H1 (cell line): ENCODE measurements around the gene ZNF24. TPM values are rescaled to one million over a fixed set of nuclear protein-coding genes. Genes with fewer than 3 reads are reported as not detected.
A peak's percentile ranks its signal among the peaks of the same experiment; 100 is the strongest.

Experiments
- BCL11A ChIP-seq, 2 experiments: IDR thresholded peaks; one replicate each; pipeline ENCODE4 v1.6.1; 2011; ENCODE audit warnings: low read depth in 2 of 2, low read length in 2 of 2, mild to moderate bottlenecking in 2 of 2
- CHD2 ChIP-seq: IDR thresholded peaks from 2 replicates; pipeline ENCODE4 v1.6.1; 2012; ENCODE audit warnings: low read length, improper control_type of control experiment
- EZH2 ChIP-seq: fragments of 200-600 bp; sonication (generic); IDR thresholded peaks from 2 replicates; pipeline ENCODE4 v1.7.1; 2012; ENCODE audit warnings: low read depth, mild to moderate bottlenecking, moderate library complexity, low read length, inconsistent platforms; ENCODE audit not compliant: severe bottlenecking
- JUN ChIP-seq: IDR thresholded peaks from 2 replicates; pipeline ENCODE4 v1.6.1; 2011; ENCODE audit warnings: low read depth, mild to moderate bottlenecking, improper control_type of control experiment, low read length
- SUZ12 ChIP-seq: fragments of 200-600 bp; sonication (generic); IDR thresholded peaks from 2 replicates; pipeline ENCODE4 v1.6.1; 2012; ENCODE audit warnings: mild to moderate bottlenecking, inconsistent platforms, low read length, moderate library complexity, mixed read lengths
- polyA plus RNA-seq, 7 experiments: library from polyadenylated mRNA; depleted of rRNA in 3 of 7; stranded (reverse) in 5 of 7; unstranded in 2 of 7; fragments of >200 nt in 5 of 7; fragments of 200-250 nt in 2 of 7; gene quantifications; 1 replicate in 5 of 7; 2 replicates in 1 of 7; 4 replicates in 1 of 7; pipeline versions ENCODE4 v1.2.1 to v1.2.3, GENCODE V29; 2011 to 2013; ENCODE audit warnings: missing spikeins in 2 of 7, mixed read lengths in 2 of 7
- total RNA-seq: library from RNA; stranded (reverse); fragmentation: NEBNext Ultra II Directional; extraction: Animal tissue kit (Norgen Biotek cat#: 25700); gene quantifications from 2 replicates; pipeline ENCODE4 v1.2.1, GENCODE V29; 2021
- TF ChIP-seq, protein P1 (sequence below): fragments of 300-600 bp; sonication (generic); IDR thresholded peaks from 2 replicates; pipeline ENCODE4 v1.7.1; 2012; ENCODE audit warnings: low read length, moderate library complexity, mild to moderate bottlenecking, inconsistent platforms; ENCODE audit not compliant: insufficient replicate concordance
- TF ChIP-seq, protein P2 (sequence below): IDR thresholded peaks from 2 replicates; pipeline ENCODE4 v1.6.1; 2012; ENCODE audit warnings: inconsistent platforms

Gene ZNF24
- total and polyA plus RNA-seq, 2 of the 8 experiments (the other 6 are each of a cell fraction or from before 2014, with no cell fraction given), result 12.5 to 56.9 TPM

DNA sequence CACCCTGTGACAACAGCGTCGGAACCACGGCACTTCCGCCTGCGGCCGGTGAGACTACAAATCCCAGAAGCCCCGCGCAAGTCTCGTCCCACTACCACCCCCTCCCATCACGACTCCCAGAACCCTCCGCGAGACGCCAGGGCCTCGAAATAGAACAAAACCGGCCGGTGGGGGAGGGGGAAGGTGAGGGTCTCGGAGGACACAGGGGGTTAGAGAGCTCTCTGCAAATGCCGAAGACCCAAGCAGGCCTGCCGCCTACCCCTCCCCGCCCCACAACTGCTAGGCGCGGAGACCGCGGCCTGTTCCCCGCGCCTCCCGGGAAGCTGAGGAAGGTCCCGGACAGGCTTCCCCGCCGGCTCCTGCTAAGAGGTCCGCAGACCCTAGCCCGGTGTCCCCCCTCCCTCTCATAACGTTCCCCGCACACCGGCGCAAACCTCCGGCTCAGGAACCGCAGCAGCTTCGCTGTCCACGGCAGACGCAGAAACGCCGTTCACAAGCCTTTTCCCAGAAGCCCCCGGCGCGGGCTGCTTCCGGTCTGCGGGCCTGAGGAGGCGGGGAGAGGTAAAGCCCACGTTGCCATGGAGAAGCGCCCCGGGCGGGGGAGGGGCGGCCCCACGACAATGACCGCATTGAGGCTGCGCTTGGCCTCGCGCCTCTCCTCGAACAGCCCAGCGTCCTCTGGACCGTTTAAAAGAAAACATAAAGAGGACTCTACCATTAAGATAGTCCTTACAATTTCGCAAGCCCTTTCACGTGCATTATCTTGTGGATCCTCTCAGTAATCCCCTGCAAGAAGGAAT, at the start of gene ZNF24 (continued):
- TF ChIP-seq, protein P1, sequence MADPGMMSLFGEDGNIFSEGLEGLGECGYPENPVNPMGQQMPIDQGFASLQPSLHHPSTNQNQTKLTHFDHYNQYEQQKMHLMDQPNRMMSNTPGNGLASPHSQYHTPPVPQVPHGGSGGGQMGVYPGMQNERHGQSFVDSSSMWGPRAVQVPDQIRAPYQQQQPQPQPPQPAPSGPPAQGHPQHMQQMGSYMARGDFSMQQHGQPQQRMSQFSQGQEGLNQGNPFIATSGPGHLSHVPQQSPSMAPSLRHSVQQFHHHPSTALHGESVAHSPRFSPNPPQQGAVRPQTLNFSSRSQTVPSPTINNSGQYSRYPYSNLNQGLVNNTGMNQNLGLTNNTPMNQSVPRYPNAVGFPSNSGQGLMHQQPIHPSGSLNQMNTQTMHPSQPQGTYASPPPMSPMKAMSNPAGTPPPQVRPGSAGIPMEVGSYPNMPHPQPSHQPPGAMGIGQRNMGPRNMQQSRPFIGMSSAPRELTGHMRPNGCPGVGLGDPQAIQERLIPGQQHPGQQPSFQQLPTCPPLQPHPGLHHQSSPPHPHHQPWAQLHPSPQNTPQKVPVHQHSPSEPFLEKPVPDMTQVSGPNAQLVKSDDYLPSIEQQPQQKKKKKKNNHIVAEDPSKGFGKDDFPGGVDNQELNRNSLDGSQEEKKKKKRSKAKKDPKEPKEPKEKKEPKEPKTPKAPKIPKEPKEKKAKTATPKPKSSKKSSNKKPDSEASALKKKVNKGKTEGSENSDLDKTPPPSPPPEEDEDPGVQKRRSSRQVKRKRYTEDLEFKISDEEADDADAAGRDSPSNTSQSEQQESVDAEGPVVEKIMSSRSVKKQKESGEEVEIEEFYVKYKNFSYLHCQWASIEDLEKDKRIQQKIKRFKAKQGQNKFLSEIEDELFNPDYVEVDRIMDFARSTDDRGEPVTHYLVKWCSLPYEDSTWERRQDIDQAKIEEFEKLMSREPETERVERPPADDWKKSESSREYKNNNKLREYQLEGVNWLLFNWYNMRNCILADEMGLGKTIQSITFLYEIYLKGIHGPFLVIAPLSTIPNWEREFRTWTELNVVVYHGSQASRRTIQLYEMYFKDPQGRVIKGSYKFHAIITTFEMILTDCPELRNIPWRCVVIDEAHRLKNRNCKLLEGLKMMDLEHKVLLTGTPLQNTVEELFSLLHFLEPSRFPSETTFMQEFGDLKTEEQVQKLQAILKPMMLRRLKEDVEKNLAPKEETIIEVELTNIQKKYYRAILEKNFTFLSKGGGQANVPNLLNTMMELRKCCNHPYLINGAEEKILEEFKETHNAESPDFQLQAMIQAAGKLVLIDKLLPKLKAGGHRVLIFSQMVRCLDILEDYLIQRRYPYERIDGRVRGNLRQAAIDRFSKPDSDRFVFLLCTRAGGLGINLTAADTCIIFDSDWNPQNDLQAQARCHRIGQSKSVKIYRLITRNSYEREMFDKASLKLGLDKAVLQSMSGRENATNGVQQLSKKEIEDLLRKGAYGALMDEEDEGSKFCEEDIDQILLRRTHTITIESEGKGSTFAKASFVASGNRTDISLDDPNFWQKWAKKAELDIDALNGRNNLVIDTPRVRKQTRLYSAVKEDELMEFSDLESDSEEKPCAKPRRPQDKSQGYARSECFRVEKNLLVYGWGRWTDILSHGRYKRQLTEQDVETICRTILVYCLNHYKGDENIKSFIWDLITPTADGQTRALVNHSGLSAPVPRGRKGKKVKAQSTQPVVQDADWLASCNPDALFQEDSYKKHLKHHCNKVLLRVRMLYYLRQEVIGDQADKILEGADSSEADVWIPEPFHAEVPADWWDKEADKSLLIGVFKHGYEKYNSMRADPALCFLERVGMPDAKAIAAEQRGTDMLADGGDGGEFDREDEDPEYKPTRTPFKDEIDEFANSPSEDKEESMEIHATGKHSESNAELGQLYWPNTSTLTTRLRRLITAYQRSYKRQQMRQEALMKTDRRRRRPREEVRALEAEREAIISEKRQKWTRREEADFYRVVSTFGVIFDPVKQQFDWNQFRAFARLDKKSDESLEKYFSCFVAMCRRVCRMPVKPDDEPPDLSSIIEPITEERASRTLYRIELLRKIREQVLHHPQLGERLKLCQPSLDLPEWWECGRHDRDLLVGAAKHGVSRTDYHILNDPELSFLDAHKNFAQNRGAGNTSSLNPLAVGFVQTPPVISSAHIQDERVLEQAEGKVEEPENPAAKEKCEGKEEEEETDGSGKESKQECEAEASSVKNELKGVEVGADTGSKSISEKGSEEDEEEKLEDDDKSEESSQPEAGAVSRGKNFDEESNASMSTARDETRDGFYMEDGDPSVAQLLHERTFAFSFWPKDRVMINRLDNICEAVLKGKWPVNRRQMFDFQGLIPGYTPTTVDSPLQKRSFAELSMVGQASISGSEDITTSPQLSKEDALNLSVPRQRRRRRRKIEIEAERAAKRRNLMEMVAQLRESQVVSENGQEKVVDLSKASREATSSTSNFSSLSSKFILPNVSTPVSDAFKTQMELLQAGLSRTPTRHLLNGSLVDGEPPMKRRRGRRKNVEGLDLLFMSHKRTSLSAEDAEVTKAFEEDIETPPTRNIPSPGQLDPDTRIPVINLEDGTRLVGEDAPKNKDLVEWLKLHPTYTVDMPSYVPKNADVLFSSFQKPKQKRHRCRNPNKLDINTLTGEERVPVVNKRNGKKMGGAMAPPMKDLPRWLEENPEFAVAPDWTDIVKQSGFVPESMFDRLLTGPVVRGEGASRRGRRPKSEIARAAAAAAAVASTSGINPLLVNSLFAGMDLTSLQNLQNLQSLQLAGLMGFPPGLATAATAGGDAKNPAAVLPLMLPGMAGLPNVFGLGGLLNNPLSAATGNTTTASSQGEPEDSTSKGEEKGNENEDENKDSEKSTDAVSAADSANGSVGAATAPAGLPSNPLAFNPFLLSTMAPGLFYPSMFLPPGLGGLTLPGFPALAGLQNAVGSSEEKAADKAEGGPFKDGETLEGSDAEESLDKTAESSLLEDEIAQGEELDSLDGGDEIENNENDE, result no peak
- TF ChIP-seq, protein P2, sequence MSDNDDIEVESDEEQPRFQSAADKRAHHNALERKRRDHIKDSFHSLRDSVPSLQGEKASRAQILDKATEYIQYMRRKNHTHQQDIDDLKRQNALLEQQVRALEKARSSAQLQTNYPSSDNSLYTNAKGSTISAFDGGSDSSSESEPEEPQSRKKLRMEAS, result peak; percentile 76
- TF ChIP-seq JUN (no peak), BCL11A (IDR thresholded peaks at IDR 0.05; ENCODE audit: low read depth in 2 of 2, low read length in 2 of 2) (no peak), SUZ12 (no peak), CHD2 (peak; percentile 78; the same call in 1 of the 2 replicates), EZH2 (no peak)
